ENCODE data around the gene HADH.
"Not testable (repeated sequence)": the region's sequence is repeated elsewhere in the genome, so short reads cannot be mapped to it uniquely, and the experiment has no call there.

Gene HADH

DNA sequence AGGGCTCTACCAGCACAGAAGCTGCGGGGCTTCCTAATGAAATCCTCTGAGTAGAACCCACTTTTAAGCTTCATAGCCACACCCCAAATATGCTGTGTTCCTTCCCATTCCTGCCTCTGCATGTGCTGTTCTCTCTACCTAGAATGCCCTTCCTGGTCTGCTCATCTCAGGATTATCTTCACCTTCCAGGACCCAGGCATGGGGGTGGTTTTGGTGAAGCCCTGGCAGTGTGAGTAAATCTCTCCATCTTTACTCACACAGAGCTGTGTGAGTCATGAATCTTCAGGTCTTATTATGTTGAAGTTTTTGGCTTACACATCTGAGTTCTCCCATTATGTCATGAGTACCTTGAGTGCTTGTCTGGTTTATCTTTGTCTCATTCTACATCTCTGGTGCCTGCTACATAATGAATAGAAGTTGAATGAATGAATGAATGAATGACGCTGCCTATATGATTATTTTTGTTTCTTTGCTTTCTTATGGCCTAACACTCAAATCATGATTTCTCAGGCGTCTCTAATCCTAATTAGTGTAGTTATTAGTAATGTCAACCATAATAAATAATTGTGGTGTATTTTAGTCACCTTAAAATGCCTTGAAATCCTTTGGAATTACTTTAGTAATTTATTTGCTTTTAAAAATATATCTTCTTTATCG is 41.9 kb downstream of the HADH start:
- no peak for DNase-seq

GRCh38 chr4:108033348-108033747 is 43.7 kb downstream of the HADH start:
- no peak for DNase-seq

GRCh38 chr4:108034565-108034964 is 44.9 kb downstream of the HADH start:
- DNase-seq, result no peak

DNA sequence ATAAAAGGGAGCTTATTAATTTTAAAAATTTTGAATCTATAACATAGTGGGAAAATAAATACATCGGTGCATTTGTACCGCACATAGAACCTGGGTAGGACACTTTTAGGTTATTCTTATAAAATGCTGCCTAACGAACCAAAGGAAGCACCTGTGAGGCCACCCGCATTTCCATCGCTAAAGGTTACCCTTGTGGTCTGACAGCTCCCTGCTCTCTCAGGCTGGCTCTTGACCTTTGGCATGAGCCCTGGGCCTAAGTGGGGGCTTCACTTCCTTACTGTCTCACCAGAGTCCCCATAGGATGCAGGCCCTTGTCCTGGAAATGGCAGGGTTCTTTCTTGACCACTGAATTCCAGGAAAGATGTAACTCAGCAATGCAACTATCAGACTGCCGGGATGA is 46.0 kb downstream of the HADH start:
- no peak for DNase-seq

DNA sequence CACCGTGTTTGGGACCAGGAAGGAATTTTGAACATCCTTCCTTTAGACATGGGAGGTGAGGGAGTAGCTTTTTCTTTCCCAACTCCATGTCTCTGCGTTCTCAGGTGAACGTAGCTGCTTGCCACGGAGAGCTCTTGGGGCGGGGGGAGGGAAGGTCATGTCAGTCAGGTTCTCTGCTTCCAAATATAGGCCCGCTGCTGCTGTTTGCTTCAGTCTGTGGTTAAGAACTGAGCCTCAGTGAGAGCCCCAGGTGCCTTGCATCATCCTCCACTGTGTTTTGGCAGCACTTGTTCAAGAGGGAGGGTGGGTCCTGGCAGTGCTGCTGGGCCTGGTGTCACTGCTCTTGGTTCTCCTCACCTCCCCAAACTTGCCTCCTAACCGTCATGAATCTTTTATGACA is 46.5 kb downstream of the HADH start:
- no peak for DNase-seq

DNA sequence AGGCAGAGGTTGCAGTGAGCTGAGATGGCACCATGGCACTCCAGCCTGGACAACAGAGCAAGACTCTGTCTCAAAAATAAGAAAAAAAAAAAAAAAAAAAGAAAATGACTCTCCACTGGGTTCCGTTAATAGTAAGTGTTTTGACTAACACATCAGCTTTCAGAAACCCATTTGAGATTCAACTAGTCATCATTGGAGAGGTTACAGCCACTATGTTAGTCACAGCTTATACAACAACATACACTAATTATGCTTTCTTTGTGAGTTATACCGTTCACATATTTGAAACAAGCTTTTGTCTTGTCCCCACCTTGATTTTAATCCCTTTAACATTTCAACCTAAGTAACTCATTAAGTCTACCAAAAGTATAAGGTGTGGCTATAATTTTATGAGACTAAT is 48.2 kb downstream of the HADH start:
- DNase-seq, result no peak

- no peak for DNase-seq
These were observed 53.2 kb downstream of the HADH start for GRCh38 chr4:108042927-108043326.

GRCh38 chr4:108043526-108043925 is 53.8 kb downstream of the HADH start:
- DNase-seq, result no peak

DNA sequence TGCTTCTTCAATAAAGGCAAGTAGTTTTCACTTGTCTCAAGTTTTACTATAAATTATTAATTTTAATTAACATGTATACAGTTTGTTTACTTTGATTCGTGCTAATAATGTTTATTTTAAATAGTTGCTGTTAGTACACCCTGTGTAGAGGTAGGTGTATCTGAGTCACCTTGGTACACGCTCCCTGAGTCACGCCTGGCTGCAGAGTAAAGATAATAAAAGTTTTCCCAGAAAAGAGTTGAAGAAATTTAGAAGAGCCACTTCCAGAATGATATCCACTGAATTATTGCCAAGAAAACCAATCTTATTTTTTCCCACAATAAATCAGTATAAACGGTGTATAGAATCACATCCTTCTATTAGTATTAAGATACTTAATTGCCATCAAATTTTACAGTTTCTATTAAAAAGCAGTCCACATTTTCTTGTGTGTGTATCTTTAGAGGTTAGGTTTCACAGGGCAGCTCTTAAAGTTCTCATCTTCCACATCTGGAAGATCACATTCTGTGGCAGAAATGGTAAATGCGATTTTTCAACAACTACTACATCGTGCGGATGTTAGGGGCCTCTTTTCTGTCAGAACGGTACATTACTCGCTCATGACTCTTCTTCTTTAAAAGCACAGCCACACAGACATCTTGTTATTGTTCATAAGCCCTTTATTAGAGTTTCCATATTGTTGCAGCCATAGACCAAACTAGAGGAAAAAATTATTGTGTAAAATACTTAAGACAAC is 55.4 kb downstream of the HADH start:
- no peak for DNase-seq

DNA sequence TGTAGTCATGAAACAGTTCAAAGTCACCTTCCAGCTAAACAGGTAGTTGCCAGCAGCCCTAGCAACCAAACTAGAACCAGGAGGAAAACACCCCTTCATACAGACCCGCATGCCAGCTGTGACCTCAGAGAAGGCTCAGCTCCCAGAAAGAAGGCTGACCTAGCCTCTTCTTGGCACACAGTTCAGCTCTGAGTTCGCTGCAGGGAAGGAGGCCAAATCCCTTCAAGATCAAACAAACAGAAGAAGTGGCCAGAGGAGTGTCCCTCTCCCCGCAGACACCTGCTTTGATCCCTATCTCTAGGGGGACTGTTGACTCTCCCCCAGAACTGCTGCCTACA is 56.0 kb downstream of the HADH start:
- DNase-seq, result no peak

DNA sequence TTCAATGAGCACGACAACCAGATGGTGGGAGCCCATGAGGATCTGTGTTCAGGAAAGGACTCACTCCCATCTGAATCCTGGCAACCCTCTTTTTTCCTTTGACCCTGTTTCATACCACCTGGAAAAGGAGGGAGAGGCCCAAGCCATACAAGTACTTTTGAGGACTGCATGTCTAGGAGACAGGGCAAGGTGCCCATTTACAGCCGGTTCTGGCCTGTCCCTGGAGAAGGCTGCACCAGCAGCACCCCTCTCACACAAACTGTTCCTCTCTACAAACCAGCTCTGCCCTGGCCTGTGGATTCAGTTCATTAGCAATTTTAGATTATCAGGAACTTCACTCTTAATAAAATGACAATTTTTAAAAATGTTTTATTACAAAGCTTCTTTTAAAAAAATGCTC is 57.5 kb downstream of the HADH start:
- DNase-seq, result no peak

- no peak for DNase-seq
These were observed 58.5 kb downstream of the HADH start for GRCh38 chr4:108048157-108048556.

GRCh38 chr4:108048997-108049396 is 59.3 kb downstream of the HADH start:
- DNase-seq, result no peak

- no peak for DNase-seq
These were observed 59.7 kb downstream of the HADH start for GRCh38 chr4:108049406-108049805.

- not testable (repeated sequence) for DNase-seq
These were observed 60.8 kb downstream of the HADH start for GRCh38 chr4:108050166-108051111.

DNA sequence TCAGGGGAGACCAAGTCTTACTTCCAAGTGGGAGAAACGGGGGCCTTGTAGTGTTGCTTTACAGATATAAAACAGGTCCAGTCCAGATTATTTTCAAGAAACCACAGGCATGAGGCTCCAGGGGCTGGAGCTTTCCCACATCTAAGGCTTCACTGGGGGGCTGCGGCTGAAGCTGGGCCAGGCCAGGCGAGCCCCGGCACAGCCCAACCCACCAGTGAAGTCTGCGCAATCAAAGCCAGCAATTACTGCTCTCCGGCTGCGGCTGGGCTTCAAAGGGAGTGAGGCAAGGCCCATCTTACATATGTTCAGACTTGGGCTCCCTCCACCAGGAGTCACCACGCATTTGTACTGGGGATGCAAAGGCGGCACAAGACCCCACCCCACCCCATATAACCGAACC is 61.7 kb downstream of the HADH start:
- DNase-seq, result no peak

GRCh38 chr4:108052558-108053120 is 63.0 kb downstream of the HADH start:
- DNase-seq, result no peak

GRCh38 chr4:108053251-108053711 is 63.6 kb downstream of the HADH start:
- DNase-seq, result no peak

- no peak for DNase-seq
These were observed 64.4 kb downstream of the HADH start for GRCh38 chr4:108054025-108054638.

- DNase-seq, result no peak
These were observed 66.1 kb downstream of the HADH start for GRCh38 chr4:108055787-108056186.

DNA sequence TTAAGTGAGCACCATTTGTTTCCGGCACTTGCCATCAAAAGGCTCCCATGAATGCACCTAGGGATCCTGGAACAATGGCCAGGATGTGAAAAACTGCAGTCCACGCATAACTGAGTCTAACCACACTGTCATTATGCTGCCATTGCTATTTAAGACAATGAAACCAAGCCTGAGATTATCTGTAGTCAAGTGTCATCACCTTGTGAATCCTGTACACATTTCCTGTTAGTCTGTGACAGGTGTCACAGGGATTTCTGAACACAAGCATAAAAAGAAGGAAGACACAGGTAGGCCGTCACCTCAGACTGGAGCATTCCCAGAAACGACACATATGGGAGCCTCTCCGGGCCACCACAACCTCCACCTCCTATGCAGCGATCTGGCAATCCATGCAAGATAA is 66.7 kb downstream of the HADH start:
- DNase-seq, result no peak

DNA sequence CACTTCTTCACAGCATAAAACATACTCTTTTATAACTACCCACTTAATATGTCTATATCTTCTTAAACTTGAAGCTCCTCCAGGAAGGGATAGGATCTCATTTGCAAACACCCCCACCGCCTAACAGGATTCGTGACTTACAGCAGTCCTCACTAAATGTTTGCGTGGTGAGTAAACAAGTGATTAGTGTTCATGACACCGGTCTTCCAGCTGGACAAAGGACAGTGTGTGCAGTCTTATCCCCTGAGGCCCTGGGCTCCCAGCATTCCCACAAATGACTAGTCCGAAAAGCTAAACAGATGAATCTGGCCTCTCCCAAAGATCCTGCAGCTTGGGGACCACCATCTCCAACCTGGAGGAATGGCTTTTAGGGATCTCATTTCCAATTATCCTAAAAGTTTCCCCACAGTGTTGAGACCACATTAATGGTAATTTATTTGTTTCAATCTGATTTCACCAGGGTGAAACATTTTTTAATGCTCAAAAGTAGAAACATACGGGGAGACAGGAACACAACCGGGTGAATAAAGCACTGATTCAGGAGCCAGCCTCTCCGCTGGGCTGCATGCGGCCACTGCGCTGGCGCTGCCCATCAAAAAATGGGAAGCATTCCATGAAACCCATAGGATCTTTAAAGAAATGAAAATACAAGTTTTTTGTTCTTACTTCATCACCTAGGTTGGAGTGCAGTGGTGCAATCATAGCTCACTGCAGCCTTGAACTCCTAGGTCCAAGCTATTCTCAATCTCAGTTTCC is 69.2 kb downstream of the HADH start:
- peak; percentile 92 for DNase-seq
